GM23338 (cell line): ENCODE results near the gene GNGT1.

Experiments used
- CREB1 ChIP-seq: fragments of 250-450 bp; sonication (Bioruptor Pico); IDR thresholded peaks from 2 replicates; pipeline ENCODE4 v1.5.0; 2020; ENCODE audit warnings: low read depth, mild to moderate bottlenecking, moderate library complexity
- EZH2 ChIP-seq: fragments of 200-600 bp; sonication (generic); IDR thresholded peaks from one replicate; pipeline ENCODE4 v1.8.0; 2017; ENCODE audit warnings: antibody characterized with exemption, mild to moderate bottlenecking, low read depth; ENCODE audit not compliant: unreplicated experiment
- EZH2phosphoT487 ChIP-seq: fragments of 200-600 bp; sonication (generic); IDR thresholded peaks from one replicate; pipeline ENCODE4 v1.8.1; 2018; ENCODE audit warnings: antibody characterized with exemption; ENCODE audit not compliant: unreplicated experiment
- JUNB ChIP-seq: IDR thresholded peaks from one replicate; pipeline ENCODE4 v1.6.1; 2016; ENCODE audit warnings: antibody characterized with exemption; ENCODE audit not compliant: unreplicated experiment
- POLR2AphosphoS5 ChIP-seq: IDR thresholded peaks from 2 replicates; pipeline ENCODE4 v1.6.1; 2016; ENCODE audit warnings: antibody characterized with exemption, low read depth
- ZNF114 ChIP-seq: fragments of 250-450 bp; sonication (Bioruptor Pico); IDR thresholded peaks from 2 replicates; pipeline ENCODE4 v1.5.0; 2020; ENCODE audit warnings: mild to moderate bottlenecking, moderate library complexity
- TF ChIP-seq, protein P1 (sequence below), 2 experiments: fragments of 200-600 bp in 1 of 2; sonication (generic) in 1 of 2; conservative IDR thresholded peaks; 2 replicates each; pipeline versions ENCODE4 v1.5.1 to v1.6.1; 2016 to 2017; ENCODE audit warnings: antibody characterized with exemption in 2 of 2, low read depth in 2 of 2, mild to moderate bottlenecking in 2 of 2, moderate library complexity in 1 of 2

DNA sequence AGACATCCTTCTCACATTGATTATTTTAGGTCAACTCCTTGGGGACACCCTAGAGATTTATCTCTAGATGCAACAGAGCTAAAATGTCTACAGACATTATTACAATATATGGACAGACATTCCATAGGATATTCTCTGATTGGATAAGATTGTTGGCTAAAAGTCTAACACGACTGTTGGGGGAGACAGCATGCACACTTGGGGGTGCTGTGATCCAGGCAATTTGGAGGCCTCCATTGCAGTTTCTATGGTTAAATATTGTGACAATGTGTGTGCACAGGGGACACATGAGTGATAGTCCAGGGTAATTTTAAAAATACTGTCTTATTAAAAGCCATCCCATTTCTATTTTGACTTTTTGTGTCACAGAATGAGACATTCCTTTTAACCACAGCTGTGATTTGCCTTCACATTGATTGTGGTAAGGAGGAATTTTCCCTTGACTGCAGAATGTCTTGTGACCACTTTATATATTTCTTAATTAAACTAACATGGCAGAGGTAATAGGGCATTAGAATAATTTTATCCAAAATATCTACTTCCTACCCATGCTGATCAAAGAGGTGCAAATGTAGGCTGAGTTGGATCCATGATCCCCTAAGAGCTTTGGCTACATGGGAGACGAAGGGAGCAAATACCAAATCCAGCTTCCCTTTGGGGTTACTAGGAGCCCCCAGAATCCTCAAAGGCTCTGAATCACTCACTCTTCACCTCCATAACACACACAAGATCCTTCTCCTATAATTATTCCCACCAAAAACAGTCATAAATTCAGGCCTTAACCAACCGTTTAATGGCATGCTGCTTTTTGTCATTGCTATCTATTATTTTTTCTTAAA, 23.1 kb upstream of the GNGT1 start:
- TF ChIP-seq, protein P1, sequence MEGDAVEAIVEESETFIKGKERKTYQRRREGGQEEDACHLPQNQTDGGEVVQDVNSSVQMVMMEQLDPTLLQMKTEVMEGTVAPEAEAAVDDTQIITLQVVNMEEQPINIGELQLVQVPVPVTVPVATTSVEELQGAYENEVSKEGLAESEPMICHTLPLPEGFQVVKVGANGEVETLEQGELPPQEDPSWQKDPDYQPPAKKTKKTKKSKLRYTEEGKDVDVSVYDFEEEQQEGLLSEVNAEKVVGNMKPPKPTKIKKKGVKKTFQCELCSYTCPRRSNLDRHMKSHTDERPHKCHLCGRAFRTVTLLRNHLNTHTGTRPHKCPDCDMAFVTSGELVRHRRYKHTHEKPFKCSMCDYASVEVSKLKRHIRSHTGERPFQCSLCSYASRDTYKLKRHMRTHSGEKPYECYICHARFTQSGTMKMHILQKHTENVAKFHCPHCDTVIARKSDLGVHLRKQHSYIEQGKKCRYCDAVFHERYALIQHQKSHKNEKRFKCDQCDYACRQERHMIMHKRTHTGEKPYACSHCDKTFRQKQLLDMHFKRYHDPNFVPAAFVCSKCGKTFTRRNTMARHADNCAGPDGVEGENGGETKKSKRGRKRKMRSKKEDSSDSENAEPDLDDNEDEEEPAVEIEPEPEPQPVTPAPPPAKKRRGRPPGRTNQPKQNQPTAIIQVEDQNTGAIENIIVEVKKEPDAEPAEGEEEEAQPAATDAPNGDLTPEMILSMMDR (conservative IDR thresholded peaks at IDR 0.05; ENCODE audit: low read depth in 2 of 2), result peak in 1 of 2 experiments; percentile 52; a peak in 2 of 4 replicates
- TF ChIP-seq POLR2AphosphoS5, result no peak
- no peak for TF ChIP-seq EZH2
- TF ChIP-seq CREB1 (CRISPR knock-in tag), result no peak
- no peak for TF ChIP-seq EZH2phosphoT487
- TF ChIP-seq ZNF114 (CRISPR knock-in tag), result no peak
- no peak for TF ChIP-seq JUNB
